Activated T-cell treated with anti-CD3 and anti-CD28 coated beads, Interleukin-2, amount 50 U/mL, for 24 hours (primary cell): Measurements from ENCODE around the gene RPP40.
"Not testable (repeated sequence)": the region's sequence is repeated elsewhere in the genome, so short reads cannot be mapped to it uniquely, and the experiment has no call there.

Experiments used
- DNase-seq: peaks from one replicate; pipeline ENCODE4 v3.0.0-alpha.2; 2020
- H3K27ac Mint-ChIP-seq: 2 replicates; pipeline ENCODE4 v1.8.0; 2020; ENCODE audit warnings: mild to moderate bottlenecking, mixed read lengths
- H3K27me3 Mint-ChIP-seq: 2 replicates; pipeline ENCODE4 v1.8.0; 2020; ENCODE audit warnings: mixed read lengths
- H3K36me3 Mint-ChIP-seq: 2 replicates; pipeline ENCODE4 v1.8.0; 2020; ENCODE audit warnings: low read depth, mixed read lengths
- H3K4me1 Mint-ChIP-seq: 2 replicates; pipeline ENCODE4 v1.8.0; 2020; ENCODE audit warnings: low read depth, mixed read lengths
- H3K4me3 Mint-ChIP-seq: 2 replicates; pipeline ENCODE4 v1.8.0; 2020; ENCODE audit warnings: mild to moderate bottlenecking, moderate library complexity, mixed read lengths
- H3K9me3 Mint-ChIP-seq: 2 replicates; pipeline ENCODE4 v1.8.0; 2020; ENCODE audit warnings: mixed read lengths

RPP40 gene

GRCh38 chr6:5003604-5004372 lies at the start of gene RPP40:
TSS of gene RPP40 (minus strand) at chr6:5004037. CDS start at chr6:5004002, 35 bp downstream.
- H3K4me3 Mint-ChIP-seq = peak within 1 kb of the TSS; percentile 93
- peaks cover 18% of the 10 kb centered on the region for H3K4me1 Mint-ChIP-seq
- peak; percentile 99 for DNase-seq
- peak within 1 kb of the TSS; percentile 99 for H3K27ac Mint-ChIP-seq
- peaks cover 42% of the 10 kb centered on the region for H3K36me3 Mint-ChIP-seq
- H3K9me3 Mint-ChIP-seq = no peaks in the 10 kb centered on the region
- H3K27me3 Mint-ChIP-seq = no peaks in the 10 kb centered on the region

GRCh38 chr6:5053038-5053437 lies 49.2 kb upstream of the RPP40 start:
- DNase-seq = no peak
- no peaks in the 10 kb centered on the region for H3K4me1 Mint-ChIP-seq
- H3K27me3 Mint-ChIP-seq = no peaks in the 10 kb centered on the region
- H3K36me3 Mint-ChIP-seq = peaks cover 4% of the 10 kb centered on the region
- H3K9me3 Mint-ChIP-seq = peaks cover 21% of the 10 kb centered on the region
- no peak overlapping the region for H3K4me3 Mint-ChIP-seq
- H3K27ac Mint-ChIP-seq = no peak overlapping the region

- DNase-seq = no peak
- H3K27me3 Mint-ChIP-seq = no peaks in the 10 kb centered on the region
- no peak overlapping the region for H3K27ac Mint-ChIP-seq
- peaks cover 23% of the 10 kb centered on the region for H3K9me3 Mint-ChIP-seq
- H3K4me3 Mint-ChIP-seq = no peak overlapping the region
- no peaks in the 10 kb centered on the region for H3K4me1 Mint-ChIP-seq
- peaks cover 4% of the 10 kb centered on the region for H3K36me3 Mint-ChIP-seq
Observed at GRCh38 chr6:5051394-5051793, 47.6 kb upstream of the RPP40 start.

GRCh38 chr6:5050009-5050408 lies 46.2 kb upstream of the RPP40 start:
- H3K4me1 Mint-ChIP-seq = no peaks in the 10 kb centered on the region

GRCh38 chr6:5046430-5046829 lies 42.6 kb upstream of the RPP40 start:
- peaks cover 23% of the 10 kb centered on the region for H3K36me3 Mint-ChIP-seq
- H3K27ac Mint-ChIP-seq = no peak overlapping the region
- H3K9me3 Mint-ChIP-seq = peaks cover 18% of the 10 kb centered on the region
- H3K4me3 Mint-ChIP-seq = no peak overlapping the region
- no peaks in the 10 kb centered on the region for H3K27me3 Mint-ChIP-seq
- no peaks in the 10 kb centered on the region for H3K4me1 Mint-ChIP-seq
- no peak for DNase-seq

More at GRCh38 chr6:5050009-5050408, 46.2 kb upstream of the RPP40 start:
- no peak overlapping the region for H3K4me3 Mint-ChIP-seq
- no peak overlapping the region for H3K27ac Mint-ChIP-seq
- peaks cover 23% of the 10 kb centered on the region for H3K9me3 Mint-ChIP-seq
- no peak for DNase-seq
- H3K27me3 Mint-ChIP-seq = no peaks in the 10 kb centered on the region
- H3K36me3 Mint-ChIP-seq = peaks cover 9% of the 10 kb centered on the region

- no peak for DNase-seq
- H3K27me3 Mint-ChIP-seq = no peaks in the 10 kb centered on the region
- peaks cover 9% of the 10 kb centered on the region for H3K9me3 Mint-ChIP-seq
Observed at GRCh38 chr6:5045416-5045815, 41.6 kb upstream of the RPP40 start.

GRCh38 chr6:5044866-5045265 lies 41.0 kb upstream of the RPP40 start:
- peaks cover 4% of the 10 kb centered on the region for H3K9me3 Mint-ChIP-seq
- no peak for DNase-seq
- peaks cover 19% of the 10 kb centered on the region for H3K36me3 Mint-ChIP-seq
- no peaks in the 10 kb centered on the region for H3K4me1 Mint-ChIP-seq
- no peak overlapping the region for H3K4me3 Mint-ChIP-seq
- H3K27ac Mint-ChIP-seq = no peak overlapping the region
- H3K27me3 Mint-ChIP-seq = no peaks in the 10 kb centered on the region

More at GRCh38 chr6:5045416-5045815, 41.6 kb upstream of the RPP40 start:
- H3K4me3 Mint-ChIP-seq = no peak overlapping the region
- H3K27ac Mint-ChIP-seq = no peak overlapping the region
- peaks cover 19% of the 10 kb centered on the region for H3K36me3 Mint-ChIP-seq
- no peaks in the 10 kb centered on the region for H3K4me1 Mint-ChIP-seq

DNA sequence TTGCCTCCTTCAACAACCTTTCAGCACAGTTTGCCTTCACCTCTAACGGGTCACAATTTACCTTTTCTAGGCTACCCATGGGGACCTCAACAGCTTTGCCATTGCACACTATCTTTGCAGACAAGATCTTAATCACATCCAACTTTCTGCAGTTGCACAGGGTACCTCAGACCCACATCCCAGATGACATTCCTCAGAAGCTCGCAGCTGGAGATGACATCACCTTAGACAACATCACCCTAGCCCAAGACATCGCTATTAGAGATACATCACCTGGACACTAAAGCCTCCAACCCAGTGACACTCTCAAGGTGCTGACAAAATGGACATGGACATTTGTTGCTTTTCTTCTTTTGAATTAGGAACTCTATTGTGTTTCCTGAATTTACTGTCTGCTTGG lies 38.6 kb upstream of the RPP40 start:
- H3K36me3 Mint-ChIP-seq = peaks cover 19% of the 10 kb centered on the region
- no peak overlapping the region for H3K27ac Mint-ChIP-seq
- peaks cover 2% of the 10 kb centered on the region for H3K9me3 Mint-ChIP-seq
- H3K4me3 Mint-ChIP-seq = no peak overlapping the region
- no peak for DNase-seq
- H3K4me1 Mint-ChIP-seq = no peaks in the 10 kb centered on the region
- H3K27me3 Mint-ChIP-seq = no peaks in the 10 kb centered on the region

- Mint-ChIP-seq H3K27me3 (no peaks in the 10 kb centered on the region), H3K27ac (no peak overlapping the region), H3K36me3 (peaks cover 19% of the 10 kb centered on the region), H3K4me1 (no peaks in the 10 kb centered on the region), H3K4me3 (no peak overlapping the region), H3K9me3 (no peaks in the 10 kb centered on the region)
- no peak for DNase-seq
Observed at GRCh38 chr6:5041955-5042354, 38.1 kb upstream of the RPP40 start.

GRCh38 chr6:5036269-5036668 lies 32.4 kb upstream of the RPP40 start:
- Mint-ChIP-seq H3K27me3 (no peaks in the 10 kb centered on the region), H3K36me3 (no peaks in the 10 kb centered on the region), H3K9me3 (no peaks in the 10 kb centered on the region), H3K4me3 (no peak overlapping the region), H3K4me1 (peaks cover 2% of the 10 kb centered on the region), H3K27ac (no peak overlapping the region)
- DNase-seq = no peak

DNA sequence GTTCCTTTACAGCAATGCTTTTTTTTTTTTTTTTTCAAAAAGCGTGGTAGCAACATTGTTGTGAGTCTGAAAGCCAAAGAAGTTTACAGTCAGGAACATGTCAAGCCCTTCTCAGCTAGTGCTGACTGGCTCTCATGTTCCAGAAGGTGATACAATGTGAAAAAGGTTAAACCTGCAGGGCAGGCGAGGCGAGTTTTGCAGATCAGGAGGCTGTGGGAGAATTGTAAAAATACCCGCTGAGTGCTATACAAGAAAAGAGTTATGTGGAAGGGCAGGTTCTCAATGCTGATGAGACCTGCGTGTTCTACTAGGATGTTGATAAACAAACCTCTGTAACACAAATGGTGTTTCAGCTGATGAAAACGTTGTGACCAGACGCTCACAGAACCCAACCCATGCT lies 30.9 kb upstream of the RPP40 start:
- no peak overlapping the region for H3K27ac Mint-ChIP-seq
- H3K4me3 Mint-ChIP-seq = no peak overlapping the region

GRCh38 chr6:5034328-5034727 lies 30.5 kb upstream of the RPP40 start:
- Mint-ChIP-seq H3K27me3 (no peaks in the 10 kb centered on the region), H3K36me3 (no peaks in the 10 kb centered on the region), H3K4me1 (peaks cover 9% of the 10 kb centered on the region), H3K4me3 (no peak overlapping the region), H3K9me3 (no peaks in the 10 kb centered on the region), H3K27ac (no peak overlapping the region)
- DNase-seq = no peak

More for the DNA sequence above, 30.9 kb upstream of the RPP40 start:
- H3K4me1 Mint-ChIP-seq = peaks cover 9% of the 10 kb centered on the region
- DNase-seq = no peak
- H3K27me3 Mint-ChIP-seq = no peaks in the 10 kb centered on the region
- H3K36me3 Mint-ChIP-seq = no peaks in the 10 kb centered on the region
- H3K9me3 Mint-ChIP-seq = no peaks in the 10 kb centered on the region

GRCh38 chr6:5033214-5033904 lies 29.5 kb upstream of the RPP40 start:
- not testable (repeated sequence) for DNase-seq, H3K4me3 Mint-ChIP-seq, H3K4me1 Mint-ChIP-seq, H3K9me3 Mint-ChIP-seq, H3K27ac Mint-ChIP-seq, H3K36me3 Mint-ChIP-seq, H3K27me3 Mint-ChIP-seq

- H3K4me3 Mint-ChIP-seq, H3K27me3 Mint-ChIP-seq, H3K9me3 Mint-ChIP-seq, H3K36me3 Mint-ChIP-seq, H3K27ac Mint-ChIP-seq, DNase-seq, H3K4me1 Mint-ChIP-seq: not testable (repeated sequence)
Observed at GRCh38 chr6:5032706-5033105, 28.9 kb upstream of the RPP40 start.

GRCh38 chr6:5031150-5031549 lies 27.3 kb upstream of the RPP40 start:
- DNase-seq = peak; percentile 34
- Mint-ChIP-seq H3K4me1 (peaks cover 14% of the 10 kb centered on the region), H3K27me3 (peaks cover 5% of the 10 kb centered on the region), H3K4me3 (no peak overlapping the region), H3K9me3 (no peaks in the 10 kb centered on the region), H3K36me3 (no peaks in the 10 kb centered on the region), H3K27ac (peak overlapping the region; percentile 3)
